OCI-LY1 (cell line): Measurements from ENCODE around the gene SRRD.

Experiments
- H2AFZ ChIP-seq: fragments of 200-600 bp; sonication (generic), shearing (Covaris generic); 2 replicates; pipeline ENCODE4 v1.6.0; 2014; ENCODE audit warnings: antibody characterized with exemption, mild to moderate bottlenecking, low read length
- H3F3A ChIP-seq: fragments of 200-600 bp; sonication (generic), shearing (Covaris generic); 2 replicates; pipeline ENCODE4 v1.6.0; 2014; ENCODE audit warnings: mild to moderate bottlenecking, antibody characterized with exemption, low read length, moderate library complexity; ENCODE audit not compliant: insufficient read depth
- H3K27ac ChIP-seq: fragments of 200-600 bp; sonication (generic); 2 replicates; pipeline ENCODE4 v1.5.1; 2014; ENCODE audit warnings: low read length, mixed run types, mild to moderate bottlenecking, low read depth; ENCODE audit not compliant: poor library complexity, severe bottlenecking
- H3K27me3 ChIP-seq: fragments of 200-600 bp; sonication (generic); 2 replicates; pipeline ENCODE4 v1.6.0; 2014; ENCODE audit warnings: antibody characterized with exemption, mild to moderate bottlenecking, low read length, moderate library complexity; ENCODE audit not compliant: insufficient read depth
- H3K36me3 ChIP-seq: fragments of 200-600 bp; sonication (generic); 2 replicates; pipeline ENCODE4 v1.6.1; 2014; ENCODE audit warnings: mild to moderate bottlenecking, antibody characterized with exemption, low read length, moderate library complexity, mixed read lengths; ENCODE audit not compliant: insufficient read depth
- H3K4me1 ChIP-seq: fragments of 200-600 bp; sonication (generic); 2 replicates; pipeline ENCODE4 v1.5.1; 2014; ENCODE audit warnings: mild to moderate bottlenecking, low read length, moderate library complexity; ENCODE audit not compliant: insufficient read depth, severe bottlenecking
- H3K4me2 ChIP-seq: fragments of 200-600 bp; sonication (generic), shearing (Covaris generic); 2 replicates; pipeline ENCODE4 v1.6.1; 2014; ENCODE audit warnings: low read length
- H3K4me3 ChIP-seq: fragments of 200-600 bp; sonication (generic); 2 replicates; pipeline ENCODE4 v1.5.1; 2014; ENCODE audit warnings: low read length, low read depth, mild to moderate bottlenecking, mixed read lengths; ENCODE audit not compliant: poor library complexity, severe bottlenecking
- H3K79me2 ChIP-seq: fragments of 200-600 bp; shearing (Covaris generic); 2 replicates; pipeline ENCODE4 v1.6.1; 2016; ENCODE audit warnings: mixed run types, low read length, mixed read lengths; ENCODE audit not compliant: insufficient read depth
- H3K9ac ChIP-seq: fragments of 200-600 bp; sonication (generic), shearing (Covaris generic); 2 replicates; pipeline ENCODE4 v1.6.1; 2014; ENCODE audit warnings: mild to moderate bottlenecking, low read length, mixed read lengths
- H3K9me2 ChIP-seq: fragments of 200-600 bp; sonication (generic), shearing (Covaris generic); 2 replicates; pipeline ENCODE4 v1.6.1; 2014; ENCODE audit warnings: low read depth, mild to moderate bottlenecking, low read length, mixed read lengths
- H3K9me3 ChIP-seq: fragments of 200-600 bp; shearing (Covaris generic); 2 replicates; pipeline ENCODE4 v1.6.1; 2014; ENCODE audit warnings: low read length, mixed read lengths
- H4K20me1 ChIP-seq: fragments of 200-600 bp; sonication (generic), shearing (Covaris generic); 2 replicates; pipeline ENCODE4 v1.6.0; 2016; ENCODE audit warnings: mild to moderate bottlenecking, low read length; ENCODE audit not compliant: insufficient read depth
- CTCF ChIP-seq: fragments of 200-600 bp; sonication (generic), shearing (Covaris generic); IDR thresholded peaks from 2 replicates; pipeline ENCODE4 v1.5.1; 2017; ENCODE audit warnings: mild to moderate bottlenecking, antibody characterized with exemption, low read length, moderate library complexity, mixed read lengths
- EZH2 ChIP-seq: fragments of 200-600 bp; sonication (generic), shearing (Covaris generic); IDR thresholded peaks from 2 replicates; pipeline ENCODE4 v1.8.0; 2017; ENCODE audit warnings: borderline replicate concordance, mixed run types, mild to moderate bottlenecking, antibody characterized with exemption, low read length, moderate library complexity, mixed read lengths

Gene SRRD

DNA sequence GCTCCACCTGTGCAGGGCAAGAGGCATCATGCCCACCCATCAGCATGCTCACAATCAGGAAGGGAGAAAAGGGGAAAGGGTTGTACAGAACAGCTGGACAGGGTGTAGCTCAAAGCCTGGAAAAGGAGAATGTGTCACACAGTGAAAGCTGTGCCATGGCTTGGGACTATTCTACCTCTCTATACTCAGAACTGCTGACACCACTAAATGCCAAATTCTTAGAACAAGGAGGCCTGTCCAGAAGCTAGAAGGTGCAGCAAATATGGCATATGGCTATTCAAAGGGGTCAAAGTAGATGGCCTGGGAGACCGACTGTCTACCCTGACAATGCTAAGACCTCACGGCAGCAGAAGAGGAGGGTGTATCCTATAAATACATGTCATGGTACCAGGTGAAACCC lies 12.9 kb upstream of the SRRD start:
- Histone ChIP-seq H3K4me2 (no peak overlapping the region), H3K4me1 (no peaks in the 10 kb centered on the region), H3K27ac (no peak overlapping the region), H4K20me1 (no peaks in the 10 kb centered on the region), H3K79me2 (no peaks in the 10 kb centered on the region), H3K27me3 (no peaks in the 10 kb centered on the region), H3K9me2 (no peaks in the 10 kb centered on the region), H2AFZ (no peak overlapping the region), H3K4me3 (no peak overlapping the region), H3F3A (no peaks in the 10 kb centered on the region), H3K36me3 (peaks cover 90% of the 10 kb centered on the region), H3K9ac (no peak overlapping the region), H3K9me3 (no peaks in the 10 kb centered on the region)
- TF ChIP-seq EZH2 (no peak), CTCF (no peak)

DNA sequence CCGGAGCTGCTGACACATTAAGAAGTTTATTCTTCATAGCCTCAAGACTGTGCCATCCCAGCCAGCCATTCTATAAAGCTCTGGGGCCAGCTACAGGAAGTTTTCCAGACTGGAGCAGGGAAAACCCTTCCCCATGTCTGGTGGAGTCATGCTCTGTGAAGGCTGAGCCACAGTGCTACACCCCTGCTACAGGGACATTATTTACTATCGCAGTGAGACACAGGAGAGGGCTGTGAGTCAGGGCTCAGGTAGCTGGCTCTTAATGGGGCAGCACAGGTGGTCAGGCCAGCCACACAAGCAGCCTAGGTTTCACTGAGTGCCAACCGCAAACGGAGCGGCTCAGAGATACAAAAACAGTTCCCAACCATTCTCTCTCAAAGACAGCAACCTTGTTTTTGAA lies 12.2 kb upstream of the SRRD start:
- H3K9me3 ChIP-seq = no peaks in the 10 kb centered on the region
- no peaks in the 10 kb centered on the region for H3K4me1 ChIP-seq
- no peak overlapping the region for H3K4me2 ChIP-seq
- no peak overlapping the region for H3K9ac ChIP-seq
- TF ChIP-seq CTCF (no peak), EZH2 (no peak)
- H3K9me2 ChIP-seq = no peaks in the 10 kb centered on the region
- no peaks in the 10 kb centered on the region for H3K79me2 ChIP-seq
- H3K27ac ChIP-seq = no peak overlapping the region
- H3F3A ChIP-seq = no peaks in the 10 kb centered on the region
- H3K27me3 ChIP-seq = no peaks in the 10 kb centered on the region
- H3K4me3 ChIP-seq = no peak overlapping the region
- H4K20me1 ChIP-seq = no peaks in the 10 kb centered on the region
- no peak overlapping the region for H2AFZ ChIP-seq
- H3K36me3 ChIP-seq = peaks cover 90% of the 10 kb centered on the region

GRCh38 chr22:26474682-26475081 lies 9.0 kb upstream of the SRRD start:
- Histone ChIP-seq H3F3A (no peaks in the 10 kb centered on the region), H3K27me3 (no peaks in the 10 kb centered on the region), H2AFZ (no peak overlapping the region), H3K36me3 (peaks cover 84% of the 10 kb centered on the region), H3K9me3 (no peaks in the 10 kb centered on the region), H3K4me1 (peaks cover 24% of the 10 kb centered on the region), H3K4me2 (no peak overlapping the region), H3K9me2 (no peaks in the 10 kb centered on the region), H3K27ac (no peak overlapping the region), H4K20me1 (no peaks in the 10 kb centered on the region), H3K79me2 (peaks cover 13% of the 10 kb centered on the region), H3K4me3 (no peak overlapping the region), H3K9ac (no peak overlapping the region)
- no peak for TF ChIP-seq EZH2
- no peak for TF ChIP-seq CTCF
